ENCODE results near the gene ZNF202.

Gene ZNF202

GRCh38 chr11:123682696-123683410 lies 58.6 kb downstream of the ZNF202 start:
- no peak for DNase-seq (ENCODE audit: low read depth)

- no peak for DNase-seq (ENCODE audit: low read depth)
Measured at GRCh38 chr11:123681030-123681429, 60.4 kb downstream of the ZNF202 start.

DNA sequence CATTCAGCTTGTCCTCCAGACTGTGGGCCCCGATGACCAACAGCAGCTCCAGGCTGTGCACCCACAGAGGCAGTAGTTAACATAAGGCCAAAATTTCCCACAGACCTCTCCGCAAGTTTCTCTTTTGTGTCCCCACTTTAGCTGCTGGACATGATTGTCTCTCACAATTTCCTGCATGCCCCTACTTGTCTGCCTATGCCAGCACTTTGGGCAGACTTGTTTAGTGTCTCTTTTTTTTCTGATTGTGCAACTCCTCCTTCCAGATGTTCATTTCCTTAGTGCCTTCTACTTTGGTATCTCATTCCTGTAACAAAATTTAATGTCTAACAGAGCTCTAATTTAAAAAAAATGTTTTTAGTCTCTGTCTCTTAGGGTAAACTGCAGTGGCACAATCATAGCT lies 63.2 kb downstream of the ZNF202 start:
- DNase-seq (ENCODE audit: low read depth), result no peak

DNA sequence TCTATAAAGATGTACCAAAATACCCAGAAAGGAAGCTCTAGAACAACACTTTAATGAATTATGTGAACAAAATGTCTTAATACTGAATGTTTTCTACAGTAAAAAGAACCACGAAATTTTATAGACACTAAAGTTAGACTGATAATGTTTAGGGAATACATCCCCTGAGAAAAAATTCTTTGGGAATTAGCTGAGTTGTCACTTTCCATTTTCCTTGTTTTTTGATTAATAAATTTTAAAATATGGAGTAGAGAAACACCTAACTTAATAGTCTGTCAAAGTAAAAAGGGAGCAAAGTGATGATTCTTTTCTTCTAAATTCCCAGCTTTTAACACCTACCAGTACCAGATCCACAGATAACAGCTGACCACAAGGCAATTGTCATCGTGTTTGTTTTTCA lies 64.0 kb downstream of the ZNF202 start:
- DNase-seq (ENCODE audit: low read depth), result no peak

GRCh38 chr11:123674297-123674696 lies 67.2 kb downstream of the ZNF202 start:
- DNase-seq (ENCODE audit: low read depth), result no peak

Data from activated T-cell treated with anti-CD3 and anti-CD28 coated beads for 24 hours (primary cell).